HL-60/S4 (cell line): ENCODE measurements around the gene NECAB3.

Source experiments
- in situ Hi-C: fragments of 300-500 bp; cut with MboI; formaldehyde crosslinking; loops from 2 replicates; pipeline ENCODE4 v1.14.3; 2022; ENCODE audit warnings: low sequenced_read_pairs

The NECAB3 gene

GRCh38 chr20:33627577-33628216, 46.5 kb downstream of the NECAB3 start:
- in situ Hi-C loops, result no loop called here

DNA sequence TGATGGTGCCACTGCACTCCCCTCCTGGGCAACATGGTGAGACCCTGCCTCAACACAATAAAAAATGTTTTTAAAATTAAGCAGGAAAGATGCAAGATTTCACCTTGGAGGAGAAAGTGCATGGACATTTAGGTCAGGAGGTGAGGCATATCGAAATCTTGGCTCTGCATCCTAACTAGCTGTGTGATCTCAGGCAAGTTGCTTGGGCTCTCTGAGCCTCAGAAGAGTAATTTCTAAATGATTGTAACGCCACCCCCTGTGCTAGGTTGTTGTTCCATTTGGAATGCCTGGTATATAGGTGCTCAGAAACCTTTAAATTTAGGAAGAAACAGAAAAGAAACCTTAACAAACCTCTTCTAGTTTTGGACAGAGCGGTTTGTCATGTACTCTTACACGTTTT, 48.0 kb downstream of the NECAB3 start:
- in situ Hi-C loops, result no loop called here

DNA sequence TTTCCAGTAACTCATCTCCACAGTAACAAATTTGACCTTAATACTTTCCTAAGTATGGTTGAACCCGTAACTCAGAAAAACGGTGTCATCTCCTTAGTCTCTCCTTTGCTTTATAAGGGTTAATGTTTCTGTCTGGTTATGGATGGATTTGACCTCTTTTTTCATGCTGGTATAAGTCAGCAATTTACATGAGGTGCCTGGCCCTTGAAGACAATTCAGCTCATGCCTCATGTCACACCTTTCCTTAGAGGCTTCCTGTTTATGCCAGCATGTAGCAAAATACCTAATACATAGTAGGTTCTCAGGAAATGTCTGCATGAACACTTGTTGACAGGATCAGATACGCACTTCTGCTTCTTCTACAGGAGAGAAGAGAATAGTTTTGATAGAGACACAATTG, 49.8 kb downstream of the NECAB3 start:
- in situ Hi-C loops, result no loop called here

DNA sequence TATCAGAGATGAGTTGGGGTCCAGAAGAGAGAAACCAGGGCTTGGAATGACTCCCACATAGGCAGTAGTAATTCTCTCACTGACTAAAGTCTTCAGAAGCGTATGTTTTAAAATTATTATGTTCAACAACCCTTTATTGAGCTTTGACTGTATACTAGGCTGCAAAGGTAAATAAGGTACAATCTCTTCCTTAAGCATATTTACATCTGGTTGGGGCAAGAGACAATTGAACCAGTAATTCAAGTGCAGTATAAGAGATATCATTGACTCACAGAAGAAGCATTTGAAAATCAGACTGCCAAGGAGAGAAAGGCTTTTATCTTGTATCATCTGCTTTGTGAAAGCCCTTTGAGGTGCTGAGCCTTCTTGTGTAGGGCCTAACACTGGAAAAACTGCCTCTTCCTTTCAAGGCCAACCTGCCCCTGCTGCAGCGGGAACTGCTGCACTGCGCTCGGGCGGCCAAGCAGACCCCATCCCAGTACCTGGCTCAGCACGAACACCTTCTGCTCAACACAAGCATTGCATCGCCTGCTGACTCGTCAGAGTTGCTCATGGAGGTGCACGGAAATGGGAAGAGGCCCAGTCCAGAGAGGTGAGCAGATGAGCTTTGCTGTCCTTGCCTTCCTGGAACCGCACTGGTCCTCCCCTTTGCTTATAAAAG, 51.4 kb downstream of the NECAB3 start:
- in situ Hi-C loops, result no loop called here

DNA sequence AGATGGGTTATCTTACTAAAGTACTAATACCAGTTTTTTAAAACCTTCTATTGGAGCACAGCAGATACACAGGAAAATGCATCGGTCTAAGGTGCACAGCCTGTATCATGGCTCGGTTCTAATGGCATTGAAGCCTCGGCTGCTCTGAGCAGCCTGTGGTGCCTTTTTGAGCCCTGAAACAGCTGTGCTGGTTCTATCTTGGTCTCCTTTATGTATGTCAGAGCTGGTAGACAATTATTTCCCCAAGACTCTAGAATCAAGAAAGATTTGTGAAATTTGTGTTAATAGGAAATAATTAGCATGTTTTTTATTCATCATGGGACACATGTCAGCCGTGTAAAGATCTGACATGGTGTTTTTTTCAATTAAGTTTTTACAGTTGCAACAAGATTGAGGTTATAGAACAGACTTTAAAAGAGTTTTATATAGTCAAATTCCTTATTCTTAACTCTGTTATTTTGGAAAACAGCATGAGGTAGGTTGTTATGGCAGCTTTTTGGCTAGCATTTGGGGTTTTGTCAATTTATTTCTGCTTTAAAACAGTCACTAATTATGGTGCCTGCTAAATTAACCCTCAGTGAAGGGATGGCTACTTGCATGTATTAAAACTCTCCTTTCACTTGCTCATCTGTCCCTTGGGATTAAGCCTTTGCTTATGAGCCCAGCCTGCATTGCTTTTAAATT, 52.4 kb downstream of the NECAB3 start:
- in situ Hi-C loops, result no loop called here

GRCh38 chr20:33612001-33612400, 62.2 kb downstream of the NECAB3 start:
- in situ Hi-C loops, result no loop called here

DNA sequence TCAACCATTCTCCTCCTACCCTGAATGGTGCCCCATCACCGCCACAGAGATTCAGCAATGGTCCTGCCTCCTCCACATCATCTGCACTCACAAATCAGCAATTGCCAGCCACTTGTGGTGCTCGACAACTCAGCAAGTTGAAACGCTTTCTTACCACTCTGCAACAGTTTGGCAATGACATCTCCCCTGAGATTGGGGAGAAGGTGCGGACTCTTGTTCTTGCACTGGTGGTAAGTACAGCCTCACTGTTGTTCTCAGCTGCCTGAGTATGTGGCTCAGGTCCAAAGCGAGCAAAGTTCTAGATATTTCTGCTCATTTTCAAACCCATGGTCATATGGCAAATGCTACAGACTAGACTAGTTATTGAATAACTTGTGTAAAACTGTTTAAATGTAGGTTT, 63.1 kb downstream of the NECAB3 start:
- in situ Hi-C loops, result no loop called here

DNA sequence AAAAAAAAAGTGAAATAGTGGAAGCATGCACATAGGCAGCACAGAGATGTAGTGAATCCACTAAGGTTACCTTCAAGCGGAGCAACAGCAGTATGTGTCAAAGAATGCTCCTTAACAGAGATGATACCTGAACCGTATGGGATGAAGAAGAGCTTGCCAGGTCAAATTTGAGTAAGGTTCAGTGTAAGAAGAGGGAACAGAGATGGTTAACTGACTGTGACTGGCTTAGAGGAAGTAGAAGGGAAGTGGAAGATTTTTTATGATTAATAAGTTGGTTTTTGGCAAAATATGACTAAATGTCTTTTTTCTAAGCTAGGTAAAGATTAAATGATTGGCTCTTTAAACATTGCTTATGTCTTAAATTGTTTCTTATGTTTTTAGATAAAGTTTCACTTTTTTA, 64.7 kb downstream of the NECAB3 start:
- in situ Hi-C loops, result no loop called here
